Measurements from ENCODE around the gene CCNJL.

The CCNJL gene

DNA sequence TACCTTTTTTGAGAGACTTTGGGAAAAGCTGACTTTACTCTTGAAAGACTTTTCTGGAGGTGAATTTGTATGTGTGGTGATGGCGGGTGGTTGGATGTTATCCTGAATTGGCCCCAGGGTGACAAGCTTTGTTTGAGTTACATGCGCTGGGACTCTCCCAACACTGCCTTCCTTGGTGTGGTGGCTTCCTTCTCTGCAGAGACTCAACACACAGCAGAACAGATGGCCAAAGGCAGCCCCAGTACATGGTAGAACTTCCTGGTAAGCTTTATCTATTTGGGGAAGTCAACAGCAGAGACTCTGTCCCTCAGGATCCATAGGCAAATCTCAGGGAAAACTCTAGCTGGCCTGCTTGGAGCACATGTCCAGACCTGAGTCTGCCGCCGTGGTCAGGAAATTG, 39.9 kb upstream of the CCNJL start:
- Histone ChIP-seq H3K27ac (no peak overlapping the region), H3K4me3 (ENCODE audit: low read depth in 1 of 2, low read length in 1 of 2) (no peak overlapping the region), H3K36me3 (no peaks in the 10 kb centered on the region), H3K9me3 (no peaks in the 10 kb centered on the region), H3K4me1 (ENCODE audit: control insufficient read depth in 1 of 2, insufficient read depth in 1 of 2, low read depth in 1 of 2, low read length in 1 of 2) (no peaks in the 10 kb centered on the region), H3K27me3 (no peaks in the 10 kb centered on the region)
- TF ChIP-seq, protein P1, sequence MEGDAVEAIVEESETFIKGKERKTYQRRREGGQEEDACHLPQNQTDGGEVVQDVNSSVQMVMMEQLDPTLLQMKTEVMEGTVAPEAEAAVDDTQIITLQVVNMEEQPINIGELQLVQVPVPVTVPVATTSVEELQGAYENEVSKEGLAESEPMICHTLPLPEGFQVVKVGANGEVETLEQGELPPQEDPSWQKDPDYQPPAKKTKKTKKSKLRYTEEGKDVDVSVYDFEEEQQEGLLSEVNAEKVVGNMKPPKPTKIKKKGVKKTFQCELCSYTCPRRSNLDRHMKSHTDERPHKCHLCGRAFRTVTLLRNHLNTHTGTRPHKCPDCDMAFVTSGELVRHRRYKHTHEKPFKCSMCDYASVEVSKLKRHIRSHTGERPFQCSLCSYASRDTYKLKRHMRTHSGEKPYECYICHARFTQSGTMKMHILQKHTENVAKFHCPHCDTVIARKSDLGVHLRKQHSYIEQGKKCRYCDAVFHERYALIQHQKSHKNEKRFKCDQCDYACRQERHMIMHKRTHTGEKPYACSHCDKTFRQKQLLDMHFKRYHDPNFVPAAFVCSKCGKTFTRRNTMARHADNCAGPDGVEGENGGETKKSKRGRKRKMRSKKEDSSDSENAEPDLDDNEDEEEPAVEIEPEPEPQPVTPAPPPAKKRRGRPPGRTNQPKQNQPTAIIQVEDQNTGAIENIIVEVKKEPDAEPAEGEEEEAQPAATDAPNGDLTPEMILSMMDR (IDR thresholded peaks at IDR 0.05), result no peak

DNA sequence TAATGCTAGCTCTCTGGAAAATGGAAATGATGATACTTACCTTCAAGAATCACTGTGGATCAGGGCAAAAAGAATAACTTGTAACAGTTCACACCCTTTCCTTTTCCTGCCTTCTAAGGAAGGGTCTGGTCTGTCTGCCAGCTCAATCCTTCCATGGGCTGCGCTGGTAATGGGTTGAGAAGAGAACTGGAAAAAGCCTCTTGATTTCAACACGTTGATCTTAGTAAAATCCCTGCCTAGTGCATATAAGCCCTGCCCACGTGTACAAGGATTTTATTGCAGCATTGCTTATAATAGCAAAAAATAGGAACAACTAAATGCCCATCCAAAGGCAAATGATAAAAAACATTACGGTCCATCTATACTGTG, 37.6 kb upstream of the CCNJL start:
- Histone ChIP-seq H3K27ac (no peak overlapping the region), H3K9me3 (no peaks in the 10 kb centered on the region), H3K4me3 (ENCODE audit: low read depth in 1 of 2, low read length in 1 of 2) (no peak overlapping the region), H3K27me3 (no peaks in the 10 kb centered on the region), H3K4me1 (ENCODE audit: control insufficient read depth in 1 of 2, insufficient read depth in 1 of 2, low read depth in 1 of 2, low read length in 1 of 2) (peaks cover 4 to 6% of the 10 kb centered on the region in 2 experiments), H3K36me3 (no peaks in the 10 kb centered on the region)
- TF ChIP-seq, protein P1 (IDR thresholded peaks at IDR 0.05), result no peak

DNA sequence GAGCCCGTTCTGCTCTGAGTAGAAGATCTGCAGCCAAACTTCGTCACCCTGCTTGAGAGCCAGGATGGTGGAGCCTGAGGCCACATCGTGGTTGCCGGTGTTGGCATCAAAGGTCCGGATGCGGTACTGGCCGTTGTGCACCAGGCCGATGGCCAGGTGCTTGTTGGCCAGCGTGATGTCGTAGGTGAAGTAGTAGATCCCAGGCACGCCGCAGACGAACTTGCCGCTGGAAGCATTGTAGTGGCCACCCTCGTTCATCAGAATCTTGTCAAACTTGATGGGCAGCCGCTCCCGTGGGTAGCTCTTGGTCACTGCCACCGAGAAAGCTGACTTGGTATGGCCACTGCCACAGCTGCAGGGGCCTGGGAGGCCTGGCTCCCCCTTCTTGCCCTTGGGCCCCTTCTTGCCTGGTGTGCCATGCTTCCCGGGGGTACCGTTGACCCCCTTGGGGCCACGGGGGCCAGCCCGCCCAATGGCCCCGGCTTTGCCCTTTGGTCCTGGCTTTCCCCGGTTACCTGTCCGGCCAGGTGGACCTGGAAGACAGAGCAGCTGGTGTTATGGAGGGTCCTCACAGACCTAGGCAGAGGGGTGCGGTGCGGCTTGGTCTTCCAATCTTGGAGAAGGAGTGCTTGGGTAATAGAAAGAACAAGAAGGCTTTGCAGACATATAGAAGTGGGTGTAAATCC, 37.0 kb upstream of the CCNJL start:
- TF ChIP-seq, protein P1 (IDR thresholded peaks at IDR 0.05), result no peak
- Histone ChIP-seq H3K36me3 (no peaks in the 10 kb centered on the region), H3K4me1 (ENCODE audit: control insufficient read depth in 1 of 2, insufficient read depth in 1 of 2, low read depth in 1 of 2, low read length in 1 of 2) (peaks cover 6 to 7% of the 10 kb centered on the region in 2 experiments), H3K4me3 (ENCODE audit: low read depth in 1 of 2, low read length in 1 of 2) (no peak overlapping the region), H3K27ac (no peak overlapping the region), H3K9me3 (no peaks in the 10 kb centered on the region), H3K27me3 (no peaks in the 10 kb centered on the region)

GRCh38 chr5:160348080-160348479, 35.7 kb upstream of the CCNJL start:
- TF ChIP-seq, protein P1 (IDR thresholded peaks at IDR 0.05), result no peak
- no peaks in the 10 kb centered on the region for H3K36me3 ChIP-seq
- H3K4me3 ChIP-seq (ENCODE audit: low read depth in 1 of 2, low read length in 1 of 2), result no peak overlapping the region
- no peak overlapping the region for H3K27ac ChIP-seq
- H3K27me3 ChIP-seq, result no peaks in the 10 kb centered on the region
- no peaks in the 10 kb centered on the region for H3K9me3 ChIP-seq
- H3K4me1 ChIP-seq (ENCODE audit: control insufficient read depth in 1 of 2, insufficient read depth in 1 of 2, low read depth in 1 of 2, low read length in 1 of 2), result peaks cover 6 to 7% of the 10 kb centered on the region in 2 experiments

- H3K27me3 ChIP-seq, result no peaks in the 10 kb centered on the region
These were observed 35.1 kb upstream of the CCNJL start for GRCh38 chr5:160347448-160347847.

More at GRCh38 chr5:160347448-160347847, 35.1 kb upstream of the CCNJL start:
- Histone ChIP-seq H3K4me1 (ENCODE audit: control insufficient read depth in 1 of 2, insufficient read depth in 1 of 2, low read depth in 1 of 2, low read length in 1 of 2) (peaks cover 6 to 7% of the 10 kb centered on the region in 2 experiments), H3K27ac (no peak overlapping the region), H3K4me3 (ENCODE audit: low read depth in 1 of 2, low read length in 1 of 2) (no peak overlapping the region), H3K36me3 (no peaks in the 10 kb centered on the region), H3K9me3 (no peaks in the 10 kb centered on the region)
- TF ChIP-seq, protein P1 (IDR thresholded peaks at IDR 0.05), result no peak

All from neutrophil (primary cell).